ENCODE measurements around the gene GJD3. TPM values are rescaled to one million over a fixed set of nuclear protein-coding genes. Genes with fewer than 3 reads are reported as not detected.

The GJD3 gene
- total RNA-seq, 1 experiment from 2014 or later = not detected

DNA sequence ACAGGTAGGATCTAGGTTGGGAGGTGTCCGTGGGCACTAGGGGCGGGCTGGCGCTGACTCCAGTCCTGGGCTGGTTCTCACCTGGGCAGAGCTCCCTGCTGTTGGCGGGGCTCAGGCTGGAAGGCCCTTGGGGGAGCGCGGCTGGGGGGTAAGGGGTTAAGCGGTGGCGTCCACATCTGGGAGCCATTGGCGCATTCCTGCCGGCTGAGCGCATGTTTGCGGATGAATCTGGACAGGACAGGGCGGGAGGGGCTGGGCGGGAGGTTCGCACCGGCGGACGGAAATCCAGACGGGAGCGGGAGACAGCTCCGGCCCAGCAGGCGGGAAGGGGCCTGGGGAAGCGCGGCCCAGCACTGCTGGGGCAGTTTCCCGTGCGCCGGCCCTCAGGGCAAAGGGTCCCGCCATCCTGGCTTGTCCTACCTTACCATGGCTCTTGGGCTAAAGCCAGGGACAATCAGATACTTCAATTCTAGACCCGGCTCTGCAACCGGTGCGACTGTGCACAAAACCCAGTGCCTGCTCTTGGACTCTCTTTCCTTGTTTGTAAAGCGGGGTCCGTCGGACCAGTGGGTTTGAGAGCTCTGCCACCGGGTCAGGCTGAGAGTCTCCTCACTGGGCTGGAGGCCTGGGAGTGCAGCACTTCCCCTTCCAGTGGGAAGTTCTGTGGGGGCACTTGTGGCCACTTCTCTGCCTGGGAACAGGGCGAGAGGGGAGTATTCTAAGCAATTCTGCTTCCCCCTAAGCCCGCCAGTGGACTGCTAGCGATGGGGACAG lies 47.8 kb downstream of the GJD3 start:
- H3K79me2 ChIP-seq (ENCODE audit: insufficient read depth, low read length) = no peaks in the 10 kb centered on the region; the same call in 1 of the 2 replicates
- H3K23ac ChIP-seq (ENCODE audit: insufficient read length, low read depth, low read length) = no peak overlapping the region
- WGBS (ENCODE audit: extremely low coverage, insufficient read length, low lambda C conversion rate) = no CpG with 5 or more reads among the region's 38 CpGs
- H3K27me3 Mint-ChIP-seq (ENCODE audit: low read depth) = peaks cover 60% of the 10 kb centered on the region
- no peak overlapping the region for H2BK12ac ChIP-seq (ENCODE audit: insufficient read length, low read depth, low read length)
- no peaks in the 10 kb centered on the region; a peak in 1 of 7 replicates for H3K36me3 Mint-ChIP-seq (ENCODE audit: insufficient read depth in 1 of 3, low read depth in 3 of 3)
- no peak overlapping the region for H3K14ac ChIP-seq (ENCODE audit: insufficient read depth, low read length)
- TF ChIP-seq, protein P1, sequence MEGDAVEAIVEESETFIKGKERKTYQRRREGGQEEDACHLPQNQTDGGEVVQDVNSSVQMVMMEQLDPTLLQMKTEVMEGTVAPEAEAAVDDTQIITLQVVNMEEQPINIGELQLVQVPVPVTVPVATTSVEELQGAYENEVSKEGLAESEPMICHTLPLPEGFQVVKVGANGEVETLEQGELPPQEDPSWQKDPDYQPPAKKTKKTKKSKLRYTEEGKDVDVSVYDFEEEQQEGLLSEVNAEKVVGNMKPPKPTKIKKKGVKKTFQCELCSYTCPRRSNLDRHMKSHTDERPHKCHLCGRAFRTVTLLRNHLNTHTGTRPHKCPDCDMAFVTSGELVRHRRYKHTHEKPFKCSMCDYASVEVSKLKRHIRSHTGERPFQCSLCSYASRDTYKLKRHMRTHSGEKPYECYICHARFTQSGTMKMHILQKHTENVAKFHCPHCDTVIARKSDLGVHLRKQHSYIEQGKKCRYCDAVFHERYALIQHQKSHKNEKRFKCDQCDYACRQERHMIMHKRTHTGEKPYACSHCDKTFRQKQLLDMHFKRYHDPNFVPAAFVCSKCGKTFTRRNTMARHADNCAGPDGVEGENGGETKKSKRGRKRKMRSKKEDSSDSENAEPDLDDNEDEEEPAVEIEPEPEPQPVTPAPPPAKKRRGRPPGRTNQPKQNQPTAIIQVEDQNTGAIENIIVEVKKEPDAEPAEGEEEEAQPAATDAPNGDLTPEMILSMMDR (conservative IDR thresholded peaks at IDR 0.05) = no peak
- no peak overlapping the region for H4K91ac ChIP-seq (ENCODE audit: insufficient read length, low read depth, low read length)
- no peak overlapping the region for H2AK5ac ChIP-seq (ENCODE audit: insufficient read length, low read length)
- peak overlapping the region; percentile 80 to 94 for H3K4me3 Mint-ChIP-seq
- H3K27ac Mint-ChIP-seq = peak overlapping the region in 2 of 3 experiments; percentile 70 to 80; a peak in 2 of 7 replicates
- peaks cover 8% of the 10 kb centered on the region; the same call in 1 of the 2 replicates for H3K4me1 ChIP-seq (ENCODE audit: insufficient read depth, low read length)
- no peaks in the 10 kb centered on the region for H3K9me3 ChIP-seq (ENCODE audit: control insufficient read depth, low read depth, low read length)
- H3K9me3 Mint-ChIP-seq = no peaks in the 10 kb centered on the region
- H3K4me1 Mint-ChIP-seq = peaks cover 61 to 80% of the 10 kb centered on the region in 2 experiments
- no peak overlapping the region for H3K9ac ChIP-seq (ENCODE audit: extremely low read depth, insufficient read length, low read length)
- peaks cover 26% of the 10 kb centered on the region for H3K23me2 ChIP-seq (ENCODE audit: insufficient read length, low read depth, low read length, poor library complexity, severe bottlenecking)
- DNase-seq = peak; percentile 79
- no peak overlapping the region for H2BK5ac ChIP-seq (ENCODE audit: insufficient read length, low read length)
- H2BK20ac ChIP-seq (ENCODE audit: low read depth, low read length, poor library complexity, severe bottlenecking) = no peak overlapping the region
- no peak overlapping the region for H2AFZ ChIP-seq (ENCODE audit: low read length)
- no peak overlapping the region for H3T11ph ChIP-seq (ENCODE audit: low read length)
- H3K56ac ChIP-seq (ENCODE audit: insufficient read length, low read depth, low read length) = no peak overlapping the region
- H2BK120ac ChIP-seq (ENCODE audit: low read depth, low read length, poor library complexity, severe bottlenecking) = no peak overlapping the region
- no peak overlapping the region for H4K8ac ChIP-seq (replicated peaks; ENCODE audit: insufficient read length, low read depth, low read length)
- H4K5ac ChIP-seq (ENCODE audit: insufficient read length, low read depth, low read length) = no peak overlapping the region
- H4K20me1 ChIP-seq (ENCODE audit: control insufficient read depth, insufficient read depth, insufficient read length) = peaks cover 4% of the 10 kb centered on the region
- no peak overlapping the region for H3K27ac ChIP-seq (ENCODE audit: insufficient read length, low read depth, low read length)
- H3K4me2 ChIP-seq (ENCODE audit: insufficient read depth, insufficient read length, low read length) = peak overlapping the region; percentile 68
- H3K79me1 ChIP-seq (ENCODE audit: insufficient read depth, low read depth, low read length, poor library complexity, severe bottlenecking) = no peaks in the 10 kb centered on the region
- no peak overlapping the region for H3K18ac ChIP-seq (ENCODE audit: insufficient read length, low read depth, low read length)
- H3K27me3 ChIP-seq (ENCODE audit: insufficient read depth, low read length) = peaks cover 5% of the 10 kb centered on the region; the same call in 1 of the 2 replicates
- no peak overlapping the region for H3K4ac ChIP-seq (ENCODE audit: low read depth, low read length)
- H2BK15ac ChIP-seq (ENCODE audit: low read depth, low read length) = no peak overlapping the region
